Stimulated activated CD4-positive, alpha-beta T cell treated with anti-CD3 and anti-CD28 coated beads, Interleukin-1b, Interleukin-23, amount 100 ng/mL, for 24 hours (primary cell): ENCODE data around the gene PRKCI.
"Not testable (repeated sequence)": the region's sequence is repeated elsewhere in the genome, so short reads cannot be mapped to it uniquely, and the experiment has no call there.

Experiments
- DNase-seq, 4 experiments: peaks; one replicate each; pipeline ENCODE4 v3.0.0-alpha.2; 2020; ENCODE audit warnings: low read depth in 4 of 4, low spot score in 1 of 4

PRKCI gene

GRCh38 chr3:170338690-170339340, 116.6 kb downstream of the PRKCI start:
- DNase-seq = no peak

- not testable (repeated sequence) for DNase-seq
Measured at GRCh38 chr3:170342273-170342672, 120.0 kb downstream of the PRKCI start.

GRCh38 chr3:170343859-170344258, 121.6 kb downstream of the PRKCI start:
- not testable (repeated sequence) for DNase-seq

GRCh38 chr3:170344971-170345370, 122.7 kb downstream of the PRKCI start:
- DNase-seq = no peak

- DNase-seq = no peak
Measured at GRCh38 chr3:170346481-170347392, 124.5 kb downstream of the PRKCI start.

- no peak for DNase-seq
Measured at GRCh38 chr3:170350515-170351413, 128.5 kb downstream of the PRKCI start.

- no peak for DNase-seq
Measured at GRCh38 chr3:170352936-170353335, 130.7 kb downstream of the PRKCI start.

GRCh38 chr3:170353485-170353884, 131.3 kb downstream of the PRKCI start:
- DNase-seq = no peak

GRCh38 chr3:170354760-170355159, 132.5 kb downstream of the PRKCI start:
- DNase-seq = no peak
